MM.1S (cell line): ENCODE data around the gene ABO.

ENCODE experiments used
- CTCF ChIP-seq: fragments of 300-600 bp; sonication (generic); IDR thresholded peaks from 2 replicates; pipeline ENCODE4 v1.5.1; 2016; ENCODE audit warnings: antibody characterized with exemption, low read length, mixed read lengths
- EZH2 ChIP-seq: fragments of 300-600 bp; sonication (generic); optimal IDR thresholded peaks from 2 replicates; pipeline ENCODE3; 2017; ENCODE audit warnings: low read depth, mild to moderate bottlenecking, antibody characterized with exemption, low read length, mixed read lengths

DNA sequence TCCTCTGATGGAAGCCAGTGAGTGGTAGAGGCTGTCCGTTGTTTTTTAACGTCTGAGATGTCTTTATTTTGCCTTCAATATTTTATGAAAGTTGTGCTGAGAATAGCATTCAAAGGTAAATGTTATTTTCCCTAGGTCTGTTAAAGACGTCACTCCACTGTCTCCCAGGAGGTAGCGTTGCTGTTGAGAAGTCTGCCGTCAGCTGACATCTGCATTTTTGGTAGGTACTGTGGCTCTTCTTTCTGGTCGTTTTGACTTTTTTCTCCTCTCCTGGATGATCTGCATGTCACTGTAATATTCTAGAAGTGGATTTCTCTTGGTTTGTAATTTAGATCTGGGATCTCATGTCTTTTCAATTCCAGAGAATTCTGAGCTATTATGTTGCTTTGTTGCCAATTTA is 34.6 kb upstream of the ABO start:
- TF ChIP-seq CTCF (no peak), EZH2 (no peak)
